Activated CD8-positive, alpha-beta memory T cell treated with anti-CD3 and anti-CD28 coated beads, Interleukin-2, amount 50 U/mL, for 1 hour (primary cell): ENCODE data around the gene WWOX.

ENCODE experiments used
- DNase-seq: peaks from one replicate; pipeline ENCODE4 v3.0.0-alpha.2; 2020; ENCODE audit errors: extremely low read depth

WWOX gene

DNA sequence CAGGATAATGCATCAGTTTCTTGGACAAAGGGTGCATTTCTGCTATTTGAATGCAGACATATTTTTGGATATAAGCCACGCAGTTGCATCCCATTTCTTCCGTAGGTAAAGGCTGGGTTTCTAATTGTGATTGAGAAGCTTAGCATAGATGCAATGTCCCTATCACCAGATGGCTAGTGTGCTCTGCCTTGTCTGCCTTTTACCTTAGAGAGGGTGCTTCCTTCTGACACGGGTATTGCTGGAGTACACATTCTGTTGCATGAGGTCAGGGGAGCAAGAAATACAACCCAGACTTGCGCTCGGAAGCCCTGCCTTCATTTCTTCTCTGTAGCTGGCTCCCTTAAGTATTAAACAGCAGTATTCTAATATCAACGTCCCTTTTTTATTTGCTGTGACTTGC lies 337.4 kb downstream of the WWOX start:
- DNase-seq, result no peak

DNA sequence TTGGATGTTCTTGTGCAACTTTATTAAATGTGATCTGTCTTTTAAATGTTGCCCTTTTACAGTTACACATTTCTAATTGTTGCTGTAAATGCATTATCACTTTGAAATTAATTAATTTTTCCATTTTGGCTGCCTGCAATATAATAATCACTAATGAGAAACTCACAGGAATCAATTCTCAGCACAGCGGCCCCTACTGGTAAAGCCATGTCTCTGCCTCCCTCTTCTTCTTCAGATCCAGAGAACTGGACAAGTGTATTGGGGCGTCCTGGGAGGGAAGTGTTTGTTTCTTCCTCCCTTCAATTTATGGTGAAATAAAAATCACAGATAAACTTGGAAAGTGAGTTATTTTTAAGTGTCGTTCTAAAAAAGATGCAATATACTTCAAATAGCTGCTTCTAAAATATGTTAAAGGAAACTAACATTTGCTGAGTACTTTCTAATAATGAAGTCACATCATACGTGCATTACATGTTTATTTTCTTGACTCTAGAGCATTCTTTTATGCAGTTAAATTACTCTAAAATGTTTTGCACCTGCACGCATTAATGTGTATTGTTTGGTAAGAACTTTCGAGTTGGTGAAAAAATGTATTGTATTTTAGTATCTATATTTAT lies 338.0 kb downstream of the WWOX start:
- DNase-seq, result no peak

DNA sequence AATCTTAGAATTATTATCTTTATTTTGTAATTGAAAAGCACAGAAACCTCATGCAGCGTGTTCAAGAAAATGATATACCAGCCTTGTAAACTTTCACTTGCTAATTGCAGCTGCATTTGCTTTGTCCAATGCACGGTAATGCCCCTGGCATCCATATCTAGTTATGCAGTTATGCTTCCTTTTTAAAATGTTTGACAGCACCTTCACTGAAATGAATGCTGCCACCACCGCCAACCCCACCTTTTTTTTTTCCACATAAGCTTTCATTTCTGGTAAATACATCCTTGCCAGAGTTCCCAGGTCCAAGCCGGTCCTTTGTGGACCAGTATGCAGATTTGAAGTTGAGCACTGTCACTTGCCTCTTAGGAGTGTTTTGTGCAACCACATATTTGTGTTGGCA lies 338.8 kb downstream of the WWOX start:
- DNase-seq, result no peak

DNA sequence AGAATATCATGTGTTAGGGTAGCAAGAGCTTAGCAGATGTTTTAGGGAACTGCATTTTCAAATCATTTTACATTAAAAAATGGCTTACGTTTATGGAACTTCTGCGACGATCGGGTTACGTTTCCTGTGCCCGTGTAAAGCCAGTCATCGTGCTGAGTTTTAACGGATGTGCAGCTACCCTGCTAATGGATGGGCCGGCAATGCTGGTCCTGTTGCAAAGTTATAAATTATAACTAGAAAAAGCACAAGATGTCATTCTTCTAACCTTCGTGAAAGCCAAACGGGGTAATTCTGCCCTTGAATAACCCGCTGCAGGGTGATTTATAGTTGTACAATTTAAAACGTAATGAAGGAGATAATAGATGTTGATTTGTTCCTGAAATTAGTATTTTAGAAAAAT lies 339.2 kb downstream of the WWOX start:
- DNase-seq, result no peak

DNA sequence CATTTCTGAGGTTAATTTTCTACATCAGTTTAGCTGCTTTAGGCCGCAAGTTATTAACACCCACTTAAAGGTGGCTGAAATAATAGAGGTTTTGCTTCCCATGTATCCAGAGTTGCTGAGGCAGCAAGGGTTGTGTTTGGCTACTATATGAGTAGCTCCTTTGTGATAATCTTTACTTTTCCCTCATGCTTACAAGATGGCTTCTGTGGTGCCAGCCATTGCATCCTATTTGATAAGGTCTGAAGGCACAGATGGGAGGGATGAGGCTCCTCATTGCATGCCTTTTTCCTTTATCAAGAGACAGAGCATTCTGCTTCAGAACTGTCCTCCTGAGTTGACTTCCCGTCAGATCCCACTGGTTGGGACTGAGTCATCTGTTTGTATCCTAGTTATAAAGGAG lies 340.2 kb downstream of the WWOX start:
- no peak for DNase-seq

DNA sequence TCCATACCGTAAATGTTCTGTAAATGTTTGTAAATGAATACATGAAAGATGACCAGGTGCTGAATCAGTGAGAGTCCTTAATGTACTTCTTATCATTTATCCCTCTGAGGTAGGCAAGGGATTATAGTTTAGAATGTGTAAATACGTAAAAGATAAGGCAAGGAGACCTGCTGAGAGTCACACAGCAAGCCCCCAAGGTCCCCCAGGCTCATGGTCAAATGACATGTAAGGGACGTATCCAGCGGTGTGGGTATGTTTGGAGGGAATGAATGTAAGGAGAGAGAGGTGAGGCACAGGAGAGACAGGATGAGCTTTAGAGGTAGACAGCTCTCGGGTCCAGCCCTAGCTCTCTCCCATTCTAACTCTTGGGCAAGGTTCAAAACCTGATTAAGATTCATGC lies 341.8 kb downstream of the WWOX start:
- no peak for DNase-seq

DNA sequence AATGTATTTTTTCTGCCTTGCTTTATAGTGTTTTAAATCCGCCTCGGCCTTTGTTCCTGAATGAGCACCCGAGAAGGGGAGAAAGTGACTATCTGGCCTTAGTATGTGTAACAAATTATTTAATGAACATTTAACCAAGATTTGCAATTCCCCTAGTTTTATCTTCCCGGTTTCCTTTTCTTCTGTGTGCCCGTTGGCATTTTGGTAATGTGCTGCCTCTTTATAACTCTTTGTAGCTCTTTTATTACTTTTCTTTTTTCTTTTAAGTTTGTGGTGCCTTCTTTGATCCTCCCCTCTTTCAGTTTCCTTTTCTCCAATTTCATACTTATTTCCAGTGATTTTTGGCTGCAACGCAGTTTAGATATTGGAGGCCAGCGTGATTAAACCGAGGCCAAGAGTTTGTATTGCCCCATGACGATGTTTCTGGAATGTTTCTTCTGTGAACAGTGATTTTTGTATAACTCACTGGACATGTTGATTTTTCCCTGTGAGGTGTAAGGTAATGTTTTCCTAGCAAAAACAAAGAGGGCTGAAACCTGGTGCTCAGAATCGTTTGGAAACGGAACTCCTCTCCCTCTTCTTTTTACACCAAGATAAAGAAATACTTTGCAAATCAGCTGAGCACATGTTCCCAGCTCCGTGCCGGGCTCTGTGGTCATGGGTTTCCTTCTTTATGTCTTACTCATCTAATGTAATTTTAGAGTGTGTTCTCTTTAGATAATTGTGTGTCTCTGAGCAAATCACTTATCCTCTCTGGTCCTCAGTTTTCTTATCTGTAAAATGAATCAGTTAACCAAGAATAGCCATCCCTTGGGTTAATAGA lies 344.3 kb downstream of the WWOX start:
- DNase-seq, result no peak

DNA sequence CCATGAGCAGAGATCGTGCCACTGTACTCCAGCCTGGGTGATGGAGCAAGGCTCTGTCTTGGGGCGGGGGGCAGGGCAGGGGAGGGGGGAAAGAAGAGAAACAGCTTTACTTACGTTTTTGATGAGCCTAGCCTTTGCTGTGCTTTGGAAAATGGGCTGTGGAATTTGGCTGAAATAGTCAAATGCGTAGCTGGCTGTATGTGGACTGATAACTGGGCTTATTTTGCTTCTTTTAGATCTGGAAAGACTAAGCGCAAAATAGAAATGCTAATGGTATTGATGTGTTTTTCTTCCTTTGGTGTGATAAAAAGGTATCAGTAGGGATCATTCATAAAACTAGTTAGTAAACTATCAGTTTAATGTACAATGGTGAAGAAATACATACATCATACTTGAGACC lies 346.4 kb downstream of the WWOX start:
- no peak for DNase-seq

DNA sequence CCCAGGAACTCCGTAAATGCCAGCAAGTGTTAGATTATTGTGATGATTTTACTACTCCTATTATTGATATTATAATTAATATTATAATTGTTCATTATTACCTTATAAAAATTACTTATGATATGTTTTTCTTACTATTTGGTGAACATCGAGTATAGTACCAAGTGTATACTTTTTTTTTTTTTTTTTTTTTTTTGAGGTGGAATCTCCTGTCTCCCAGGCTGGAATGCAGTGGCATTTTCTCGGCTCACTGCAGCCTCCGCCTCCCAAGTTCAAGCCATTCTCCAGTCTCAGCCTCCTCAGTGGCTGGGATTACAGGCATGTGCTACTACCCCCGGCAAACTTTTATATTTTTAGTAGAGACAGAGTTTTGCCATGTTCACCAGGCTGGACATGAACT lies 347.0 kb downstream of the WWOX start:
- no peak for DNase-seq

DNA sequence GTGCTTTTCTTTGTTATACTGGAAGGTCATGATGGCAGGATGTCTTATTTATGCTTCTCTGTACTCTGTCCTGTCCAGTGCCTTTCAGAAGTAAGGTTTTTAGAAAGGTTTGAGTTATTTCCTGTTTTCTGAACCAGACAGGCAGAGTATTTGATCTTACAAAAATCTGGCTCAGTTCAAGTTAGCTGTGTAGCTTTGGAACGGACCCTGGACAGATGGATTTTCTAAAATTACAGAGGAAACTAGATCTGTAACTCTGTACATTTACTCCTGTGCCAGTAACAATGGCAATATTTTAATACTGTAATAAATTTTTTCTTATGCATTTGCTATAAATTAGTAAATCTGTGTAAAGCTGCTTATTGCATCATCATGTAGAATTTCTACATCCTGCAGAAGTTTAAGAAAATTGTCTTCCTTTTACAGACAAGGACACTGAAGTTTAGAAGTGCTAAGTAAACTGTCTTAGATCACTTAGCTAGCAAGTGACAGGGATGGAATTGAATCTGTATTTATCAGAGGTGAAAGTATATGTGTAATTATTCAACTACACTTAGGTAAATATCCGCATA lies 347.6 kb downstream of the WWOX start:
- no peak for DNase-seq

DNA sequence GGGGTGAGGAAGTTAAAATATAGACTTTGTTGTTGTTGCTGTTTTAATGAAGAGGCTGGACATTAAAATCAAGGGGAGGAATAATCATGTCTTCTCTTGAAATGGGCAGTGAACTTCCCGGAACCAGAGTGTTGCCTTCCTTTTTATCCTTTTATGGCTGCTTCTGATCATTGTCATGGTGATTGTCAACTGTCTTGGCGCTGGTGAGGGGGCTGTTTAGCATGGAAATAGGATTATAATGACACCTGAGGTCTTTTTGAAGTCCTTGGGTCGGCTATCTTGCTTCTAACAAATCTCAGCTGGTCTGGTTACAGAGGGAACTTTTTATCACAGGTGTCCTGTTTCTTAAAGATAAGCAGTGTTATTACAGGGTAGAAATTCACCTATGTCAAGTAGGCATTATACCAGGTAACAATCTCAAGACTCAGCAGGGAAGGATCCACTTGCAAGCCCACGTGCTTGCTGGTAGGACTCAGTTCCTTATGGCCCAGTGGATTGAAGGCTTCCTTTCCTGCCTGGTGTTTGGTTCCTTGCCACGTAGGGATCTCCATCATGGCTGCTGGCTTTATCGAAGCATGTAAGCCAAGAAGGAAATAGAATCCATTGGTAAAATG lies 349.3 kb downstream of the WWOX start:
- DNase-seq, result no peak

DNA sequence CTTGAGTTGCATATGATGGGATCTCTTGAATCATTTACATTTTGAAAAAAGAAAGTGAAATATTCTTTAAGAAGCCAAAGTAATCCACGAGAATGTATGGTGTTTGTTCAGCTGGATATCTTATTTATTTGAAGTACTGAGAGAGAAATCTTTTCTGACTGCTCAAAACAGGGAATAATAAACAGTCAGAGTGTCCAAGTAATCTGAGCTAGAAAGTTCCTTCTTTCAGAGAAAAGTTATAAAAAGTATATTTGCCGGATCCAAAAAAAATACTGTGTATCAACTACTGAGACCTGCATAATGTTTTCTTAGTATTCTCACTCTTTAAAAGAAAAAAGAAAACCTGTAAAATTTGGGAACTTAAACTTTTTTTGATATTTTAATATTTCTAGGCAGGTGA lies 350.8 kb downstream of the WWOX start:
- DNase-seq, result no peak

DNA sequence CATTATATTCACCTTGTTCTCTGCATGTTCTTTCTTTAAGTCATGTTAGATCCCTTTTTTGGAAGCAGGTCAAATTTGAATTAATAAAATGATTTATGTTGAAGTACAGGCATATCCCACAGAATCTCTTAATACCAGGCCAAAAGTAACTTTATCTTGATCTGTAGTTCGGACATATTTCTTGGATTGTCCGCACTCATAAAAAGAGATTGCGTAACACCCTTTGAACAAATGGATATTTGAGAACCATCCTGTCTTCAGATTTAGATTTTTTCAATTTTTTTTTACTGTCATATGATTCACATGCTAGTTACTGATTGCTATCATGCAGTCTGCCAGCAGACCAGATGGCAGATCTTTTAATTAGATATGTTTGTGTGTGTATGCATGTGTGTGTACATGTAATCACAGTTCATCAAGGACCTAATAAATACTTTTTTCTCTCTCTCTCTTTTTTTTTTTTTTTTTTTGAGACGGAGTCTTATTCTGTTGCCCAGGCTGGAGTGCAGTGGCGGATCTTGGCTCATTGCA lies 352.6 kb downstream of the WWOX start:
- DNase-seq, result no peak

DNA sequence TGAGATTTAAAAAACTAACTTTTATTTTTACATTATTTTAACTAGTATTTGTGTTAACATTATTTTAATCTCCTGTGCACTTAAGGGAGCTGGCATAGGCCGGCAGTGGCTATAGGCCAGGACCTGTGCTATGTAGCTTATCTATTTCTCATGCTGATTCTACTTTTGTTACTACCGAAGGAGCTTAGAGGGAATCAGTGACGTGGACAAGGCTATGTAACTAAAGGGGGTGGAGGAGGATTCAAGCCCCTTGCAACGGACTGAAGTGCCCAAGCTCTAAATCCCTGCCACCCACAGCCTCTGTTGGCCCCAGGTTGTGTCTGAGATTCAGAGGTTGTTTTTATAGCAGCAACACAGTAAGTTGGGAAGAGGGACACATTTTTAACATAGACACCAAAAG lies 356.4 kb downstream of the WWOX start:
- no peak for DNase-seq

DNA sequence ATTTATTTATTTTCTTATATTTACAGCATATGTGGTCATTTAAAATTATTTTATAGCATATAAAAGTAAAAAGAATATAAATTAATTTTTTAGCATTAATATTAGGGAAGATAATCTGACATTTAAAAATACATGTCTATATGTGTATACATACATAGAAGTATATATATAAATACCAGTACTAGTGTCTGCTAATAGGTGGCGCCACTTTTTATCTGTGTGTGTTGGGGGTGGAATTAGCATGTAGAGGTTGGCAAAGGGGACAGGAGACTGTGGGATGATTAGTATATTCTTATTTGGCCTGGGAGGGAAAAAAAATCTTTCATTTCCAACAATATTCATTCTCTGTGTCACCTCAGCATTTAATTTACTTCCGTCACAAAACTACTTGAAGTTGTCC lies 359.1 kb downstream of the WWOX start:
- no peak for DNase-seq

DNA sequence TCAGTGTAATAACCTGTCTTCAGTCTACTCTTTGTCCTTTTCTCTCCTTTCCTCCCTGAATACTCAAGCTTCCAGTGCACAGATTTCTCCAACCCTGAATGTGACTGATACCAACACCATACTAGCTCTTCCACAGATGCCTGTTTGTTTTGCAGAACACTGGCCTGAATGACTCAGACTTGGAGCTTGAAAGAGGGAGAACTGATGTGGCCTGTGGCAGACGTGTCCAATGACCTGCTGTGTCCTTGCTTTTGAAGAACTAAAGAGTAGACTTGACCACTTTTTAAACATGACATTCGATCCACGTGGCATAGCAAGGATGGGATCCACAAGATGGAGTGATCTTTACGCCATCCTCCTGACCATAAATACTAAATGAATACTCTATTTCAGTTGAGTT lies 361.0 kb downstream of the WWOX start:
- no peak for DNase-seq

DNA sequence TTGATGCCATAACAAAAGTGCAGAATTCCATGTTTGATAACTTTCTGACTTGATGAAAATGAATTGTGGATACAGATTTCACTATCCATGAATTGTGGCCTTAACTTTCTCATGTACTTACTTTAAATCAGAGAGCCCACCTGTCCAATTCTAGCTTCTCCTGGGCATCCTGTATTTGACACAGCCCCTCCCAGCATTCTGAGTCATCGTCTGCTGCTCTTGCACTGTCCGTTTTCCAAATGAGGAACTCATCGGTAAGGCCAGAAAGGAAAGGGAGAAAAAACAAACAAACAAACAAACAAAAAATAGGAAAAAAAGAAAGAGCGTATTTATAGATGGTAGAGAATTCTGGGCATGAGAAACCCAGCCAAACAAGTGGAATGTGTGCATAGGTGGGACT lies 361.6 kb downstream of the WWOX start:
- no peak for DNase-seq

DNA sequence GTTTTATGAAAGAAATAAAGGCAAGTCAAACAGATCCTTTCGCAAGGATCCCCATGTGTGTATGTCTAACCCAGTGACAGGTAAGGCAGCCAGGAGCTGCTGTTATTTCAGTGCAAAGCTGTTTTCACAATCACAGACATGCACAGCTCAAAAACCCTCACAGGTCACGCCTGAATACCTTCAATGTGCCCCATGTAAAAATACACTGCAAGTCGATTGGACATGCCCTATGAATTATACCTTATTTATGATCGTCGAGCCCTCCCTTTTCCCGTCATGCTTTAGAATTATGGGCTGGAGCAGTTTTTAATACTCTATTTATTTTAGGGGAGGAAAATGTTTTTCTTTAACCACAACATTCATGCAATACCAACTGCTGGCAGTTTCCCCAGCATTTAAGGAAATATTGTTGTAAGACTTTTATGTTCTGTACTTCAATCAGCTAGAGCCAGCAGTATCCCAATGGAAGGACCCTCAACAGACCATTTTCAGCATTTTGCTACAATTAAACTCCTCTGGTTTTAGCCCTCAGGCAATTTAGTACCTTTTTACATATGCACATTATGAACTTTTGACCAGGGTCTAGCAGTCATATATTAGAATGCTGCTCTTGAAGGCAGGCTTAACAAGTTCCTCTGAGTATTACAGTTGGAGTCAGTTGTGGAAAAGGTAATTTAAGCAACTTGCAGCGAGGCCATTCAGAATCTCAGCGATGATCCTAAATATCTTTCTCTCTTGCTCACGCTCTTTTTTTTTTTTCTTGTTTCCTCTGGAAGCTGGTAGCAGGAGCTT lies 362.2 kb downstream of the WWOX start:
- no peak for DNase-seq

DNA sequence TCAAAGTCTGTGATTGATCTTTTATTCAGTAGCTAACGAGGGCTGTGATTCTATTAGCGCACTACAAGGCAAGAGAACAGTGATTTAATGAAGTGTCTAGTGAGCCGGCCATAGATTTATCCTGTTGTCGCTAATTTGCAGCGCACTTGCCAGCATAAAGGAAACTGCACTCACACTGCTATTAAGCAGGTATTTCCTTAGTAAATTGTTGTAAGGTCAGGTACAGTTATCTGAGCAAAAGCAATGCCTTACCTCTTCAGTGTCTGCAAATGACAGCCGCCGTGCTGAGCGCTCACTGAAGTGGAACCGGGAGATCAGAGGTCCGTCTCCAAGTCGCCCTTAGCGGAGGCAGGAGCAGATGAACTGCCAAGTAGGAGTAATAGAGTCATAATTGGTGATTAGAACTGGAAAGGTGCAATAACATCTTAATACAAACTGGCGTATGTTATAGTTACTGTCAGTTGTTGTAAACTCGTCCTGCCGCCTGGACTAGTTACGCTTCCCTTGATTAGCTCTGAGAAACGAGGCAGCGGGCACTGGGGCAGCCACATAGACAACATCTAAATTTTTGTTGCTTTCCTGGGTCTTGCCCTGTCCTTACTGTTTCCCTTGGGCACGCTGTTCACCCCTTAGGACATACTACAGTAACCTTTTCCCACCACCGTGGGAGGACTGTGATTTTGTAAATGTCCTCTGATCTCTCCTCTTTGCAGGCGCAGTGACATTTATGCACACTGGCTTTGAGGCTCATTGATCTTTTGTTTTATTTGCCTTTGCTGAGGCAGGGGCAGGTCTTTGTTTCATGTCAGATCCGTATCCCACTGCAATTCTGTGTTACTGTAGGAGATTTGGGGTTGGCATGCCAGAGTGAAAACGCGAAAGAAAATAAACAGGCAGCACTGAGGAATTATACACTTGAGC lies 363.1 kb downstream of the WWOX start:
- no peak for DNase-seq

DNA sequence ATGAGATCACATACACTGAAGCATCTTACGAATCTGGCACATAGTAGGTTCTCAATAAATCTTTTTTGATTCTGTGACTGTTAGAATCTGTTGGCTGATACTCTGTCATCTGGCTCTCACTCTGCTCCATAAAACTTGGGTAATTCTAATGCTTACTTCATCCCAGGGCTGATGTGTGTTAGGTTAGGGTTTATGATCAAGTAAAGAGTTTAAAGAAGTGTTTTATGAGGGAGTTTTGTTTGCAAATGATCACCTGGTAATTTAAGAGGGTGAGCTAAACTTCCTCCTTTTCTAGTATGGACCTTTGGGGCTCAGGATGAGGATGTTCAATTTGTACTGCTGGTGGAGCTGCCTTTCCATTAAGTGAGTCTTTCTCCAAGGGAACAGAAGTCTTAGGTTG lies 364.1 kb downstream of the WWOX start:
- no peak for DNase-seq

DNA sequence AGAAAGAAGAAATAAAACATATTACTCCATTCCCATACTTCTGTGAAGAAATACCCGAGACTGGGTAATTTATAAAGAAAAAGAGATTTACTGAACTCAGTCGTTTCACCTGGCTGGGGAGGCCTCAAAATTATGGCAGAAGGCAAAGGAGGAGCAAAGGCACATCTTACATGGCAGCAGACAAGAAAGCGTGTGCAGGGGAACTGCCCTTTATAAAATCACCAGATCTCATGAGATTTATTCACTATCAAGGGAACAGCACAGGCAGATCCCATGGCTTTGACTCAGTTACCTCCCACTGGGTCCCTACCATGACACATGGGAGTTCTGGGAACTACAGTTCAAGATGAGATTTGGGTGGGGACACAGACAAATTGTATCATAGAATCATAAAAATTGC lies 365.4 kb downstream of the WWOX start:
- no peak for DNase-seq
